ENCODE results near the gene KPNA1.

DNA sequence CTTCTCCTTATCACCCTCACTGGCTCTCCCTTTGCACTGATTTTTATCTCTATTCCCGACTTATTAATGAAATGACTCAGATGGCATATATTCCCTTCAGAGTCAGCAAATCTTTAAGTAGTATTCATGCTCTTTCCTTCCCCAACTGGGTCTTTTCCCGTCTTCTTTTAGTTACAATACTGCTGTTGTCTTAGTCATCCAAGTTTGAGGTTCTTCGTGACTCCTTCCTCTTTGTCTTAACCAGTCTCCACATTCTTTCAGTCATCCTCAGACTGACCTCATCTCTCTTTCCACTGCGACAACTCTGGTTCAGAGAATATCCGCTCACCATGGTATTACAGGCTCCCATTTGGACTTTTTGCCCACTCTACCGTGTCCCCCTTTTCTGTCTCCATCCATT is 111.2 kb downstream of the KPNA1 start:
- TF ChIP-seq, protein P1, sequence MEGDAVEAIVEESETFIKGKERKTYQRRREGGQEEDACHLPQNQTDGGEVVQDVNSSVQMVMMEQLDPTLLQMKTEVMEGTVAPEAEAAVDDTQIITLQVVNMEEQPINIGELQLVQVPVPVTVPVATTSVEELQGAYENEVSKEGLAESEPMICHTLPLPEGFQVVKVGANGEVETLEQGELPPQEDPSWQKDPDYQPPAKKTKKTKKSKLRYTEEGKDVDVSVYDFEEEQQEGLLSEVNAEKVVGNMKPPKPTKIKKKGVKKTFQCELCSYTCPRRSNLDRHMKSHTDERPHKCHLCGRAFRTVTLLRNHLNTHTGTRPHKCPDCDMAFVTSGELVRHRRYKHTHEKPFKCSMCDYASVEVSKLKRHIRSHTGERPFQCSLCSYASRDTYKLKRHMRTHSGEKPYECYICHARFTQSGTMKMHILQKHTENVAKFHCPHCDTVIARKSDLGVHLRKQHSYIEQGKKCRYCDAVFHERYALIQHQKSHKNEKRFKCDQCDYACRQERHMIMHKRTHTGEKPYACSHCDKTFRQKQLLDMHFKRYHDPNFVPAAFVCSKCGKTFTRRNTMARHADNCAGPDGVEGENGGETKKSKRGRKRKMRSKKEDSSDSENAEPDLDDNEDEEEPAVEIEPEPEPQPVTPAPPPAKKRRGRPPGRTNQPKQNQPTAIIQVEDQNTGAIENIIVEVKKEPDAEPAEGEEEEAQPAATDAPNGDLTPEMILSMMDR (IDR thresholded peaks at IDR 0.05), result no peak
- TF ChIP-seq POLR2A (IDR thresholded peaks at IDR 0.05), result no peak

All from esophagus squamous epithelium (tissue), 4 donors.